Smooth muscle cell (in vitro differentiated cells): ENCODE data around the gene MSLN. TPM values are rescaled to one million over a fixed set of nuclear protein-coding genes. Genes with fewer than 3 reads are reported as not detected.

Experiments used
- DNase-seq: peaks from one replicate; lab custom pipeline; 2025; ENCODE audit not compliant: unreplicated experiment; lab: John Stamatoyannopoulos, UW
- H2AFZ ChIP-seq: fragments of 200-600 bp; sonication (generic); 2 replicates; pipeline ENCODE4 v1.6.0; 2016; ENCODE audit warnings: antibody characterized with exemption, low read depth, mild to moderate bottlenecking
- H3F3A ChIP-seq: fragments of 200-600 bp; sonication (generic); 2 replicates; pipeline ENCODE4 v1.6.0; 2017; ENCODE audit warnings: antibody characterized with exemption, low read depth
- H3K27ac ChIP-seq: fragments of 200-600 bp; sonication (generic); 2 replicates; pipeline ENCODE4 v1.5.1; 2016; ENCODE audit warnings: low read depth, mild to moderate bottlenecking
- H3K27me3 ChIP-seq: fragments of 200-600 bp; sonication (generic); 2 replicates; pipeline ENCODE4 v1.6.1; 2016; ENCODE audit warnings: low read depth, mild to moderate bottlenecking
- H3K36me3 ChIP-seq: fragments of 200-600 bp; sonication (generic); 2 replicates; pipeline ENCODE4 v1.5.1; 2016; ENCODE audit warnings: low read depth
- H3K4me1 ChIP-seq: fragments of 200-600 bp; sonication (generic); 2 replicates; pipeline ENCODE4 v1.5.1; 2016; ENCODE audit warnings: low read depth
- H3K4me2 ChIP-seq: fragments of 200-600 bp; sonication (generic); 2 replicates; pipeline ENCODE4 v1.6.0; 2016; ENCODE audit warnings: mild to moderate bottlenecking
- H3K4me3 ChIP-seq: fragments of 200-600 bp; sonication (generic); 2 replicates; pipeline ENCODE4 v1.5.1; 2016; ENCODE audit warnings: mild to moderate bottlenecking
- H3K79me2 ChIP-seq: fragments of 200-600 bp; sonication (generic); 2 replicates; pipeline ENCODE4 v1.6.0; 2016; ENCODE audit warnings: low read depth, mild to moderate bottlenecking
- H3K9ac ChIP-seq: fragments of 200-600 bp; sonication (generic); 2 replicates; pipeline ENCODE4 v1.6.0; 2016; ENCODE audit warnings: low read depth
- H3K9me3 ChIP-seq: fragments of 200-600 bp; sonication (generic); replicated peaks from 2 replicates; pipeline ENCODE4 v1.5.1; 2016; ENCODE audit warnings: low read depth
- H4K20me1 ChIP-seq: fragments of 200-600 bp; sonication (generic); 2 replicates; pipeline ENCODE4 v1.6.0; 2016; ENCODE audit warnings: low read depth
- CTCF ChIP-seq: fragments of 200-600 bp; sonication (generic); IDR thresholded peaks from 2 replicates; pipeline ENCODE4 v1.5.1; 2017; ENCODE audit warnings: borderline replicate concordance, mild to moderate bottlenecking, antibody characterized with exemption; ENCODE audit not compliant: insufficient read depth, poor library complexity, severe bottlenecking
- WGBS: methylation state at CpG from one replicate; pipeline ENCODE4 v1.1.7; 2016; ENCODE audit warnings: low lambda C conversion rate; 5-methylcytosine and 5-hydroxymethylcytosine counted together
- polyA plus RNA-seq: library from polyadenylated mRNA; unstranded; fragments of >200 nt; fragmentation: Nextera tagmentation; extraction: Ambion mirVana; gene quantifications from 2 replicates; pipeline ENCODE4 v1.2.1, GENCODE V29; 2016
- total RNA-seq: library from RNA; depleted of rRNA; stranded (reverse); fragments of >200 nt; gene quantifications from 2 replicates; pipeline ENCODE4 v1.2.3, GENCODE V29; 2014

The MSLN gene
- total and polyA plus RNA-seq, 2 experiments from 2014 or later: 0.26 to 3.7 TPM

- no peak for TF ChIP-seq CTCF
- Histone ChIP-seq H3K9me3 (no peaks in the 10 kb centered on the region), H3F3A (no peaks in the 10 kb centered on the region), H3K27ac (no peak overlapping the region), H3K79me2 (no peaks in the 10 kb centered on the region), H4K20me1 (no peaks in the 10 kb centered on the region), H2AFZ (no peak overlapping the region), H3K4me2 (no peak overlapping the region), H3K9ac (no peak overlapping the region), H3K36me3 (no peaks in the 10 kb centered on the region), H3K4me1 (no peaks in the 10 kb centered on the region), H3K4me3 (no peak overlapping the region), H3K27me3 (no peaks in the 10 kb centered on the region)
- WGBS: 84% methylated on average over 11 of the region's 13 CpGs
- DNase-seq: no peak
Observed at GRCh38 chr16:779561-779960, 19.0 kb downstream of the MSLN start.

- Histone ChIP-seq H4K20me1 (no peaks in the 10 kb centered on the region), H3K79me2 (no peaks in the 10 kb centered on the region), H2AFZ (no peak overlapping the region), H3K4me1 (no peaks in the 10 kb centered on the region), H3K27me3 (no peaks in the 10 kb centered on the region), H3K9me3 (no peaks in the 10 kb centered on the region), H3K4me3 (no peak overlapping the region), H3K27ac (no peak overlapping the region), H3K4me2 (no peak overlapping the region), H3K36me3 (no peaks in the 10 kb centered on the region), H3K9ac (no peak overlapping the region), H3F3A (no peaks in the 10 kb centered on the region)
- no peak for DNase-seq
- WGBS: 89% methylated on average over 16 of the region's 16 CpGs
- TF ChIP-seq CTCF: no peak
Observed at GRCh38 chr16:780296-780695, 19.8 kb downstream of the MSLN start.

GRCh38 chr16:781346-782010, 20.9 kb downstream of the MSLN start:
- Histone ChIP-seq H3K79me2 (no peaks in the 10 kb centered on the region), H3K9ac (no peak overlapping the region)
- 81% methylated on average over 19 of the region's 19 CpGs for WGBS

More at GRCh38 chr16:781346-782010, 20.9 kb downstream of the MSLN start:
- H3K27me3 ChIP-seq: no peaks in the 10 kb centered on the region
- no peak for TF ChIP-seq CTCF
- no peak overlapping the region for H3K4me3 ChIP-seq
- H3K4me1 ChIP-seq: no peaks in the 10 kb centered on the region
- H3F3A ChIP-seq: no peaks in the 10 kb centered on the region
- H2AFZ ChIP-seq: no peak overlapping the region
- DNase-seq: no peak
- no peak overlapping the region for H3K27ac ChIP-seq
- no peak overlapping the region for H3K4me2 ChIP-seq
- no peaks in the 10 kb centered on the region for H3K9me3 ChIP-seq
- H4K20me1 ChIP-seq: no peaks in the 10 kb centered on the region
- no peaks in the 10 kb centered on the region for H3K36me3 ChIP-seq
